Left lung (tissue), 10 donors: ENCODE data around the gene ANKRD40. TPM values are rescaled to one million over a fixed set of nuclear protein-coding genes. Genes with fewer than 3 reads are reported as not detected.

Source experiments
- ATAC-seq: fragments of 200-7000 bp; cut with Tn5 transposase; one replicate; pipeline ENCODE4 v1.9.1; 2020; ENCODE audit warnings: moderate library complexity
- DNase-seq, 4 donors: peaks; one replicate each; pipeline ENCODE4 v3.0.0-alpha.2; 2013 to 2020
- H3K27ac ChIP-seq, 2 donors: fragments of 200-600 bp; sonication (generic) in 1 of 2; one replicate each; pipeline versions ENCODE4 v1.5.0 to v1.8.0; 2020 to 2021
- H3K27me3 ChIP-seq, 2 donors: fragments of 200-600 bp; sonication (generic) in 1 of 2; one replicate each; pipeline versions ENCODE4 v1.5.0 to v1.8.0; 2020 to 2021
- H3K36me3 ChIP-seq, 2 donors: fragments of 200-600 bp; sonication (generic) in 1 of 2; one replicate each; pipeline versions ENCODE4 v1.5.0 to v1.8.0; 2020 to 2021
- H3K4me1 ChIP-seq, 2 donors: fragments of 200-600 bp; one replicate each; pipeline ENCODE4 v1.8.0; 2021
- H3K4me3 ChIP-seq, 2 donors: fragments of 200-600 bp; sonication (generic) in 1 of 2; one replicate each; pipeline versions ENCODE4 v1.5.0 to v1.8.0; 2020 to 2021; ENCODE audit warnings: mild to moderate bottlenecking in 1 of 2
- H3K9me3 ChIP-seq, 2 donors: fragments of 200-600 bp; sonication (generic) in 1 of 2; one replicate each; pipeline versions ENCODE4 v1.5.0 to v1.8.0; 2020 to 2021
- CTCF ChIP-seq, 2 donors: fragments of 200-600 bp; sonication (generic) in 1 of 2; IDR thresholded peaks; one replicate each; pipeline versions ENCODE4 v1.5.0 to v1.8.0; 2021; ENCODE audit warnings: antibody characterized with exemption in 2 of 2
- intact Hi-C, 2 donors: fragments of 100-400 bp; cut with DNase I; formaldehyde crosslinking; loops; one replicate each; pipeline versions ENCODE4 v1.11.2 to v1.14.2; 2022
- polyA plus RNA-seq, 6 donors: library from polyadenylated mRNA; unstranded; fragments of 120-200 nt; gene quantifications; one replicate each; pipeline ENCODE4 v1.2.1, GENCODE V29; 2013; ENCODE audit not compliant: insufficient read length in 6 of 6
- total RNA-seq, 2 donors: library from RNA; stranded (reverse); fragmentation: NEBNext Ultra II Directional; extraction: Animal tissue kit (Norgen Biotek cat#: 25700); gene quantifications; one replicate each; pipeline ENCODE4 v1.2.1, GENCODE V29; 2021
- donor health status: DM: no; HTN: yes; CAD: no.
- donor health status: DM: no; HTN: no; CAD: no.

The ANKRD40 gene
- total and polyA plus RNA-seq, 8 donors = 42.2 to 52.0 (median 46.6) TPM

GRCh38 chr17:50676065-50676975 is 31.4 kb downstream of the ANKRD40 start:
- Histone ChIP-seq H3K9me3 (no peaks in the 10 kb centered on the region), H3K4me1 (peaks cover 3 to 5% of the 10 kb centered on the region in 2 donors), H3K36me3 (no peaks in the 10 kb centered on the region), H3K27me3 (no peaks in the 10 kb centered on the region), H3K4me3 (no peak overlapping the region), H3K27ac (no peak overlapping the region)
- no peak for DNase-seq
- ATAC-seq = no peak
- intact Hi-C loops = no loop called here
- TF ChIP-seq CTCF (IDR thresholded peaks at IDR 0.05) = no peak

GRCh38 chr17:50675627-50676026 is 32.1 kb downstream of the ANKRD40 start:
- H3K4me1 ChIP-seq = peaks cover 4 to 8% of the 10 kb centered on the region in 2 donors
- H3K27me3 ChIP-seq = no peaks in the 10 kb centered on the region
- DNase-seq (no peak), ATAC-seq (no peak)
- no peak overlapping the region for H3K27ac ChIP-seq
- H3K9me3 ChIP-seq = no peaks in the 10 kb centered on the region
- intact Hi-C loops = no loop called here
- TF ChIP-seq CTCF (IDR thresholded peaks at IDR 0.05) = no peak
- H3K36me3 ChIP-seq = no peaks in the 10 kb centered on the region
- H3K4me3 ChIP-seq = no peak overlapping the region

GRCh38 chr17:50675190-50675589 is 32.5 kb downstream of the ANKRD40 start:
- Histone ChIP-seq H3K4me3 (no peak overlapping the region), H3K27ac (no peak overlapping the region), H3K9me3 (no peaks in the 10 kb centered on the region), H3K4me1 (peaks cover 7 to 9% of the 10 kb centered on the region in 2 donors), H3K36me3 (no peaks in the 10 kb centered on the region), H3K27me3 (no peaks in the 10 kb centered on the region)
- no peak for TF ChIP-seq CTCF (IDR thresholded peaks at IDR 0.05)
- intact Hi-C loops = no loop called here
- DNase-seq (no peak), ATAC-seq (no peak)

- peak; percentile 13 for ATAC-seq
Measured at GRCh38 chr17:50672831-50673551, 34.7 kb downstream of the ANKRD40 start.

More at GRCh38 chr17:50672831-50673551, 34.7 kb downstream of the ANKRD40 start:
- H3K36me3 ChIP-seq = no peaks in the 10 kb centered on the region
- no peak overlapping the region for H3K27ac ChIP-seq
- H3K27me3 ChIP-seq = no peaks in the 10 kb centered on the region
- H3K4me3 ChIP-seq = no peak overlapping the region
- intact Hi-C loops = no loop called here
- H3K9me3 ChIP-seq = no peaks in the 10 kb centered on the region
- DNase-seq = no peak
- peaks cover 12 to 13% of the 10 kb centered on the region in 2 donors for H3K4me1 ChIP-seq
- no peak for TF ChIP-seq CTCF (IDR thresholded peaks at IDR 0.05)
